GM06990 (cell line): ENCODE measurements around the gene CRYAA.

Experiments used
- DNase-seq: peaks from one replicate; pipeline ENCODE4 v3.0.0-alpha.2; 2011; ENCODE audit not compliant: insufficient read length; ENCODE audit errors: extremely low read depth
- H3K27me3 ChIP-seq: replicated peaks from 2 replicates; pipeline ENCODE4 v1.6.0; 2011; ENCODE audit warnings: low read length; ENCODE audit not compliant: control insufficient read depth, insufficient read depth
- H3K36me3 ChIP-seq: 2 replicates; pipeline ENCODE4 v1.5.1; 2011; ENCODE audit warnings: low read length; ENCODE audit not compliant: control insufficient read depth, insufficient read depth
- H3K4me3 ChIP-seq: replicated peaks from 2 replicates; pipeline ENCODE4 v1.5.1; 2011; ENCODE audit warnings: low read depth, mild to moderate bottlenecking, control low read depth, low read length
- TF ChIP-seq, protein P1 (sequence below): IDR thresholded peaks from 2 replicates; pipeline ENCODE4 v1.5.1; 2011; ENCODE audit warnings: low read length, control low read depth, mild to moderate bottlenecking, inconsistent platforms; ENCODE audit not compliant: insufficient read depth, poor library complexity, severe bottlenecking

CRYAA gene

DNA sequence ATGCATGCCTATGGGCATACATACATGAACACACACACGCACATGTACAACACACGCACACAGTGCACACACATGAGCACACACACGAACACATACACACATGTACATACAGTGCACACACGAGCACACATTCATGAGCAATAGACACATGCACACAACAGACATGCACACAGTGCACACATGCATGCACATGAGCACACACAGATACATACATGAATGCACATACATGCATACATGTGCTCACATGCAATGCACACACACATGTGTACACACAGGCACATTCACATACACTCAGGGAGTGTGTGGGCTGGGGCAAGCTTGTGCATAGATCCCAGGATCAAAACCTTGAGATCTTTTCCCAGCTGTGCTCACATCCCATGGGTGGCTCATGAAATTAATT, 18.9 kb downstream of the CRYAA start:
- H3K36me3 ChIP-seq, result no peaks in the 10 kb centered on the region
- DNase-seq, result no peak
- H3K4me3 ChIP-seq, result no peak overlapping the region
- H3K27me3 ChIP-seq, result no peaks in the 10 kb centered on the region
- TF ChIP-seq, protein P1, sequence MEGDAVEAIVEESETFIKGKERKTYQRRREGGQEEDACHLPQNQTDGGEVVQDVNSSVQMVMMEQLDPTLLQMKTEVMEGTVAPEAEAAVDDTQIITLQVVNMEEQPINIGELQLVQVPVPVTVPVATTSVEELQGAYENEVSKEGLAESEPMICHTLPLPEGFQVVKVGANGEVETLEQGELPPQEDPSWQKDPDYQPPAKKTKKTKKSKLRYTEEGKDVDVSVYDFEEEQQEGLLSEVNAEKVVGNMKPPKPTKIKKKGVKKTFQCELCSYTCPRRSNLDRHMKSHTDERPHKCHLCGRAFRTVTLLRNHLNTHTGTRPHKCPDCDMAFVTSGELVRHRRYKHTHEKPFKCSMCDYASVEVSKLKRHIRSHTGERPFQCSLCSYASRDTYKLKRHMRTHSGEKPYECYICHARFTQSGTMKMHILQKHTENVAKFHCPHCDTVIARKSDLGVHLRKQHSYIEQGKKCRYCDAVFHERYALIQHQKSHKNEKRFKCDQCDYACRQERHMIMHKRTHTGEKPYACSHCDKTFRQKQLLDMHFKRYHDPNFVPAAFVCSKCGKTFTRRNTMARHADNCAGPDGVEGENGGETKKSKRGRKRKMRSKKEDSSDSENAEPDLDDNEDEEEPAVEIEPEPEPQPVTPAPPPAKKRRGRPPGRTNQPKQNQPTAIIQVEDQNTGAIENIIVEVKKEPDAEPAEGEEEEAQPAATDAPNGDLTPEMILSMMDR, result no peak

DNA sequence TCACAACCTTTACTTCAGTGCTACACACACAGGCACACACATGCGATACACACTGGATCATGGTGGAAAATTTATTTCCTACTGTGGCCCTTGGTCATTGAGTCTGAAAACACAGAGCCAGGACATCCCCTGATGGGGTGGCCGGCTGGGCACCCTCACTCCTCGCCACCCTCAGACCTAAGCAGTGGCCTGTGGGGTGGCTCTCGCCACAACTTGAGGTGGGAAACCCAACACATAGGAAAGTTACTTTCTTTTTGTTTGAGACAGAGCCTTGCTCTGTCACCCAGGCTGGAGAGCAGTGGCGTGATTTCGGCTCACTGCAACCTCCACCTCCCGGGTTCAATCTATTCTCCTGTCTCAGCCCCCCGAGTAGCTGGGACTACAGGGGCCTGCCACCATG, 19.4 kb downstream of the CRYAA start:
- H3K36me3 ChIP-seq, result no peaks in the 10 kb centered on the region
- no peak overlapping the region for H3K4me3 ChIP-seq
- TF ChIP-seq, protein P1, result no peak
- no peaks in the 10 kb centered on the region for H3K27me3 ChIP-seq
- no peak for DNase-seq

DNA sequence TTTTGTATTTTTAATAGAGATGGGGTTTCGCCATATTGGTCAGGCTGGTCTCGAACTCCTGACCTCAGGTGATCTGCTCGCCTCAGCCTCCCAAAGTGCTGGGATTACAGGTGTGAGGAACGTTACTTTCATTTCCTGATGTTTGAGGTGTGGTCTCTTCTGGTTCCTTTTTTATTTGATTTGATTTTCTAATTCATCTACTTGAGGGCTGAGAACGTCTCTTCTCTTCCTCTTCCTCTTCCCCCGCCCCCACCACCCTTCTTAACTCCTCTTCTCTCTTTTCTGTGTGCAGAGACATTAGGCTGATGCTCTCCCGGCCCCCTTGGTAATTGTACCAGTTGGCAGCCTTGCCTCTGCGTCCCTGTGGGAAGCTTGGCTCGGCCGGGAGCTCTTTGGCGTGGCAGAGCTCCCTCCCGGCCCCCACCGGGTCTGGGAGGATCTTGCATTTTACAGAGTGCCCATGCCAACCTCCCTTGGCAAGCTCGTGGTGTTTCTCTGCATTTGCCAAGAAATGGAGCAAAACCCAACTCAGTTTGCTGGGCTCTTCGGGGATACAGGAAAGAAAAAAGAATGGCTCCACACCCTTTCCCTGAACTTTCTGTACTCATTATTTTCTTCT, 19.9 kb downstream of the CRYAA start:
- TF ChIP-seq, protein P1, result no peak
- Histone ChIP-seq H3K27me3 (no peaks in the 10 kb centered on the region), H3K4me3 (no peak overlapping the region), H3K36me3 (no peaks in the 10 kb centered on the region)
- no peak for DNase-seq

DNA sequence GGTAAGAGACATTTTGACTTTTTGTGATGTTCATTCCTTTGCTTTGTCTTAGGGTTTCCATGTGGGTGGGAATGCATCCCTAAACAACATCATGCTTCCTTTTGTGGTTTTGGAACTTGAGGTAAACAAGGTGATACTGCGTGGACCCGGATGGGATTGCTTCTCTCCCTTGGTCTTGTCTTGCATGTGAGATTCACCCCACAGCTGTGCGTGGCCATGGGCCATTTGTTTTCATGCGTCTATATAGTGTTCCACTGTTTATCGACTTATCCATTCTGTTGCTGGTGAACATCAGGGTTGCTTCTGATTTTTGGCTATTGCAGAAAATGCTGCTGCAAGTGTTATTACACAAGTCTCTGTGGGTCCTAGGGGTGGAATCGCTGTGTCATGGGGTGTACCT, 21.1 kb downstream of the CRYAA start:
- no peak for DNase-seq
- Histone ChIP-seq H3K36me3 (no peaks in the 10 kb centered on the region), H3K27me3 (no peaks in the 10 kb centered on the region), H3K4me3 (no peak overlapping the region)
- TF ChIP-seq, protein P1, result no peak

DNA sequence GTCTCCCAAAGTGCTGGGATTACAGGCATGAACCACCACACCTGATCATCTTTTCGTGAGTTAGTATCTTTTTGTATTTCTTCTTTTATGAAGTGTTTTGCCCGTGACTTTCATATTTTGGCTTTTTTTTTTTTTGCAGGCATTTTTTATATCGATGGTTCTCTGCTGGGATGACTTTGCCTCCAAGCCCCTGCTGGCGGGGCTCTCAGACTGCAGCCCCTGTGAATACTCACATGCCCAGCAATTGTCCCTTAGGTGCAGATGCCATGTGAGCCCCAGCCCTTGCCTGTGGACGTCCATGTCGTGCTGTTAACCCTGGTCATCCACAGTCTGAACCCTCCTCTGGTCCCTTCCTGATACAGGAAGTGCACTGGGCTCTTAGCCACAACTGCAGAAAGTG, 21.7 kb downstream of the CRYAA start:
- no peak overlapping the region for H3K4me3 ChIP-seq
- TF ChIP-seq, protein P1, result no peak
- no peak for DNase-seq
- H3K36me3 ChIP-seq, result no peaks in the 10 kb centered on the region
- no peaks in the 10 kb centered on the region for H3K27me3 ChIP-seq

DNA sequence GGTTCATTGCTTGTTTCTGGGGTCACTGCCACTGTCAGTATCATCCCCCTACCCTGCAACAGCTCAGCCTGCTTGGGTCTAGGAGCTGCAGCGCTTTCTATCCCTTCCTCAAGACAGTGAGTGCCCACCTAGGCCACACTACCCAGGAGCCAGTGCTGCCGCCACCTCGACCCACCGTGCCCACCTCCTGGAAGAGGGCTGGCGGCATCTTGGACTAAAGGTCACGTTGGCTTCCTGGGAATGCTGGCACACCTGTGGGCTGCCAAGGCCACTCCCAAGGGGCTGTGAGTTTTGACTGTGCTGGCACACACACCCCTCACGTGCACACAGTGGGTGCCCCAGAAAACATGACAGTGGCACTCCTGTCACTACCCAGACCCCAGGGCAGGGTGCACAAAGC, 22.1 kb downstream of the CRYAA start:
- Histone ChIP-seq H3K27me3 (no peaks in the 10 kb centered on the region), H3K36me3 (no peaks in the 10 kb centered on the region), H3K4me3 (no peak overlapping the region)
- no peak for DNase-seq
- TF ChIP-seq, protein P1, result no peak
